Globus pallidus (tissue), 1 donor: ENCODE results near the gene TIMM13.
"Not testable (repeated sequence)": the region's sequence is repeated elsewhere in the genome, so short reads cannot be mapped to it uniquely, and the experiment has no call there.

ENCODE experiments used
- DNase-seq: peaks from one replicate; pipeline ENCODE4 v3.0.0-alpha.2; 2015; ENCODE audit warnings: low spot score

The TIMM13 gene

GRCh38 chr19:2431318-2432055 lies 4.1 kb upstream of the TIMM13 start:
- DNase-seq: no peak

DNA sequence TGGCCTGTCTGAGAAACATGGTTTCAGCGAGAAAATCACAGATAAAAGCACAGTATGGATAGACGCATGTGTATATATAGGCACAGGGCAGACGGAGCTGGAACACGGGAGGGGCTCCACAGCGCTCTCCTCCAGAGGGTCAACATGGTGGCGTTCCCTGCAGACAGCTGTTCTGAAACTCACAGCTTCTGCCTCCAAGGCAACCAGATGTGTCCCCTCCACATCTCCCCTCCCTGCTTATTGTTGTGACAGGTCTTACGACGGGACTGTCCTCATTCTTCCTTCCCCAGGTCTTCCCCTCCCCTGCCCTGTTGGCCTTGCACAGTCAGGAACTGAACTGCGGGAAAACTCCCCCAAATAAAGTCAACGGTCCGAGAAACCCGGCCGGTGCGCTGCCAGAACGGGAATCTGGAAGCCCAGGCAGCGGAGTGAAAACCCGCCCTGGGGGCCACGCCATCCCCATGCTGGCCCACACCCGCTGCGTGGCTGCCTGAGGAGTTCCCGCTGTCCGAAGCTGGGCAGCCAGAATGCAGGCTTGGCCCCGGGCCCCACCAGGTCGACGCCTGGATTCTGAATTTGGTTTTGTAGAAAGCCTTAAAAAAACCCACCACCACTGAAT lies 2.6 kb upstream of the TIMM13 start:
- DNase-seq: no peak

GRCh38 chr19:2428756-2429711 lies 1.6 kb upstream of the TIMM13 start:
- DNase-seq: no peak

DNA sequence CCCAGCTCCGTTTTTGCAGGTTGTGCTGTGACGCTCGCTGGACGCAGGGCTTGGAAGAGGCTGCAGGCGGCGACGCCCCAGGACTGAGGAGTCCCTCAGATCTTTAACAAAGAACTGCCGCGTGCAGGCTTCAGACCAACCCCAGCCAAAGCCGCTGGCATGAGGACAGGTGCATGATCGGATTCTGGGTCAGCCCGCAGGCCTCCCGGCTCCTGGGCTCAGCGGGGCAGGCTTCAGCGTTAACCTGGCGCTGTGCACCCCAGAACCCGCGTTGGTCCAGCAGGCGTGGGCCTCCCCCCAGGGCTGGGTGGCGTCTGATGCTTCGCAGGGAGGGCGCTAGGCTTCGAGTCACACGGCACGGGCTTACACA lies 920 bp upstream of the TIMM13 start:
- no peak for DNase-seq

DNA sequence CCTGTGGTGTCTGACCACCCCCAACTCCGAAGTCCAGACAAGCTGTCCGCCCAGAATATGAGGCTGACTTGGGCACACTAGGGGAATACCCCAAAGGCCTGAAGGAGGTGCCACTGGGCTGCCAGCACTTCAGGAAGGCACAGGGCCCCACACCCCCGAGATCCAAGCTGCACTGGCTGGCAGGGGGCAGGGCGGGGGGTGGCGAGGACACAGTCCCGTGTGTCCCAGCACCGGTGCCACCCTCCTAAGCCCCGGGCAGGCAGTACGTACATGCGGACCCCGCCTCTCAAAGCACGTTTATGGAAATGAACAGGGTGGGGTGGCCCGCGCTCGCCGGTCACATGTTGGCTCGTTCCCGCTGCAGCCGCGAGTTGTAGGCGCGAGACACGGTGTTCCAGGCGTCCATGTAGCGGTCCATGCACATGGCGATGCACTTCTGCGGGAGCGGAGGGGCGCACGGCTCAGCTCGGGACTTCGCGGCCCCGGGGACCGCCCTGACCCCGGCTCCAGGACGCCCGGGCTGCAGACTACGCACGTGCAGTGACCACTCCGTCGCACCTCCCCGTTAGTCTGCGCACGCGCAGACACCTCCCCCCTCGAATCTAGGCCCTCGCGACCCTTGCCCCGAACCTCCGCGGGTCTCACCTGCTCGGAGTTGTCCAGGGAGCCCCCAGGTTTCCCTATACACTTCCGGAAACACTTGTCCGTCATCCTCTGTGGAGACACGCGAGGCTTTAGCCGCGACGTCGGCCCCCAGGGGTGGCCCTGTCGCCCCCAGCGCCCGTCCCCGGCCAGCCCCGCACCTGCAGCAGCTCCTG lies 566 bp downstream of the TIMM13 start:
- no peak for DNase-seq

DNA sequence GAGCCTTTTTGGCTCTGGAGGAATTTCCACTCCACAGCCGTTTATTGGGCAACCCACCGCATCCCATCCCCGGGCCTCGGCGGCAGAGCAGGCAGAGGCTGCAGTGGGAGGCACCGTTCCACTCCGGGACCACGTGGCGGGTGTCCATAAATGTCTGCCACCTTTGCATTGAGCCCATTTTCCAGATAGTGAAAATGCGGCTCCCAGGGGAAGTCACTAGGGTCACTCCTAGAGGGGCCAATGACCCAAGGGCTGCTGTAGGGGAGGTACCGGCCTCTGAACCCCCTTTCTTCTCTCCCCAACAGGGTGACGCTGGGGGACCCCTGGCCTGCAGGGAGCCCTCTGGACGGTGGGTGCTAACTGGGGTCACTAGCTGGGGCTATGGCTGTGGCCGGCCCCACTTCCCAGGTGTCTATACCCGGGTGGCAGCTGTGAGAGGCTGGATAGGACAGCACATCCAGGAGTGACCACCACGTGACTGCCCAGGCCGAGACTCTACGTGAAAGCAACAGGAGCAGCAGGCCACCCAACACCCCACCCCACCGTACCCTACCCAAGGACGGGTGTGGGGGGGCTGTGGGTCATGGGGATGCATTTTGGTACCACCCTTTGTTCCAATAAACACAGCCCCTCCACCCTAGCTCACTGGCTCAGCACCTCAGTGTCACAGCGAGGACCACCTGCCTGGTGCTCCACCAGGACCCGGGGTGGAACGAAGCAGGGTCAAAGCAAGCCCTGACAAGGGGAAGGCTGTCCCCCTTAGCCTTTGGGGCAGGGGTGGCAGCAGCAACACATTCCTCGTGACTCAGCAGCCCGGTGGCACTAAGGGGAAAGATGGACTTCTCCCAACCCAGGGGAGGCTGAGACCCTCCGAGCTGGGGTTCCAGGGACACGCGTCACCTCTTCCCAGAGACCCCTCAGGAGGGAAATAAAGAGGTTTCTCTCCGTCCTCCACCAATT lies 1.5 kb downstream of the TIMM13 start:
- DNase-seq: no peak

GRCh38 chr19:2424686-2425621 lies 2.4 kb downstream of the TIMM13 start:
- no peak for DNase-seq

DNA sequence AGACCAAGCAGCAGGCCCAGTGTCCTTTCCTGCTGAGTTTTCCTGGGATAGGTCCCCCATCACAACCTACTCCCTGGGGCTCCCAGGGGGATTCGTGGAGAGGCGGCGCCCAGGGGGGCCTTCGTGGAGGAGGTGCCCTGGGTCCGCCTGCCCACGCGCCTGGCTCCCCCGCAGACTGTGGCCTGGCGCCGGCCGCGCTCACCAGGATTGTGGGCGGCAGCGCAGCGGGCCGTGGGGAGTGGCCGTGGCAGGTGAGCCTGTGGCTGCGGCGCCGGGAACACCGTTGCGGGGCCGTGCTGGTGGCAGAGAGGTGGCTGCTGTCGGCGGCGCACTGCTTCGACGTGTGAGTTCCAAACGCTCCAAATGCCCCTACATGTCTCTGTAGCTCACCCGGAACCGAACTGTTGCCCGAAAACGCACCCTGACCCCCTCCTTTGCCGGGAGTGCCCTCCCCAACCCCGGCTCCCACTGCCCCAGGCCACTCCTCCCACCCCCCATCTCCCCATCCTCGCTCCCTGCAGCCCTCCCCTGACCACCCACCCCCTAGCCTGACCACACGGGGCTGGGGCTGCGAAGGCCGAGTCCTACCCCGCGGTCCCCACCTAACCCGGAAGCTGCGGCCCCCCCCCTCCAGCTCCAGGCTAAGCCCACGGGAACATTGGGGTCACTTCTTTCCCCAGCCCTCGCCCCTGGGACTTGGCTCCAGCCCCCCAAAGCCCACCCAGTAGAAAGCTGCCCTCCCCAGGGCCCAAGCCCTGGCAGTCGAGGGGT lies 3.3 kb downstream of the TIMM13 start:
- no peak for DNase-seq

DNA sequence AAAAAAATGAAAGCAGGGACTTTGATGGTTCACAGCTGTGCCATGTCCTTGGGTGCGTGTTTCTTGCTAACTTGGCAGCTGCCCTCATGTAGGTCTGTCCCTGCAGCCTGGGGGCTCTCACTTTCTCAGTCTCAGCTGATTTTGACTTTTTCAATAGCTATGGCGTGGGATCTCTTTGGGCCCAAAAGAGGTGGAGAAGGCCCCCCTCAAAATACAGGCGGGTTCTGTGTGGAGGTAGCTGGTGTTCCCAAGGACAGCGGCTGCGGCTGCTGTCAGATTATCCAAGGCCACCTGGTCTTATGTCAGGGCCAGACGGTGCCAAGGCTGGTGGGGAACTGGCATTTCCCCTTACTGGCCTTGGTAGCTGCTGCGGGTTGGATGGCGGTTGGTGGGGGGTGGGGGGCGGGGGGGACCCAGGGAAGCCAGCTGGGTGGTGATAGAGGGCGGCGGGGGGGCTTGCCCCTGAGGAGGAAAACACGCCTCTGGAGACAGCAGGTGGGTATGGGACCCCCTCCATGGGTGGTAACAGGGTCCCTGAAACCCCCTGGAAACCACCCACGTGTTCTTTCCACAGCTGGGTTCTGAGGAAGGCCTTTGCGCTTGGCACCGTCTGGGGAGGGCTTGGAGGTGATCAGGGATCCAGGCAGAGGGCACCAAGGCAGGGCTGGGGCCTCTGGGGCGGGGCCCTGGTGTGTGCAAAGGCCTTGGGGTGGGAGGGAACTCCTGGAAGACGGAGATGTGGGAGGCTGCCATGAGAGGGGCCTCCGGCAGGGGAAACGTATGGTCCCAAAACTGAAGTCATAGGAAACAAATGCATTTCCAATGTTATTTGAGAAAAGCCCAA lies 4.1 kb downstream of the TIMM13 start:
- no peak for DNase-seq

DNA sequence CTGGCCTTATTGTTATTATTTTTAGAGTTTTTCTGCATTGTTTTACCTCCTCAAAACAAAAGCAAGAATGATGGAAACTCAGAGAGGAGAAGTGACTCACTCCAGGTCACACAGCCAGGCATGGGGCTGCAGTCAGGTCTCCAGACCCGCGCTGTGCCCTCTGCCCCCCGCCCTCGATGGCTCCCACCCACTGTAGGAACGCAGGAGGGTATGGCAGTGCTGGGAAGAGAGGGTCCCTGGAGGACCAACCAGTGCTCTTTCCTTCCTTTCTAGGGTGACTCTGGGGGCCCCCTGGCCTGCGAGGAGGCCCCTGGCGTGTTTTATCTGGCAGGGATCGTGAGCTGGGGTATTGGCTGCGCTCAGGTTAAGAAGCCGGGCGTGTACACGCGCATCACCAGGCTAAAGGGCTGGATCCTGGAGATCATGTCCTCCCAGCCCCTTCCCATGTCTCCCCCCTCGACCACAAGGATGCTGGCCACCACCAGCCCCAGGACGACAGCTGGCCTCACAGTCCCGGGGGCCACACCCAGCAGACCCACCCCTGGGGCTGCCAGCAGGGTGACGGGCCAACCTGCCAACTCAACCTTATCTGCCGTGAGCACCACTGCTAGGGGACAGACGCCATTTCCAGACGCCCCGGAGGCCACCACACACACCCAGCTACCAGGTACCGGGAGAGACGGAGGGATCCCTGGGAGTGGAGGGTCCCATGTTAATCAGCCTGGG lies 5.6 kb downstream of the TIMM13 start:
- DNase-seq: no peak

GRCh38 chr19:2420490-2420889 lies 6.9 kb downstream of the TIMM13 start:
- no peak for DNase-seq

GRCh38 chr19:2419754-2420153 lies 7.6 kb downstream of the TIMM13 start:
- DNase-seq: no peak

- no peak for DNase-seq
Observed at GRCh38 chr19:2417881-2418406, 9.4 kb downstream of the TIMM13 start.

DNA sequence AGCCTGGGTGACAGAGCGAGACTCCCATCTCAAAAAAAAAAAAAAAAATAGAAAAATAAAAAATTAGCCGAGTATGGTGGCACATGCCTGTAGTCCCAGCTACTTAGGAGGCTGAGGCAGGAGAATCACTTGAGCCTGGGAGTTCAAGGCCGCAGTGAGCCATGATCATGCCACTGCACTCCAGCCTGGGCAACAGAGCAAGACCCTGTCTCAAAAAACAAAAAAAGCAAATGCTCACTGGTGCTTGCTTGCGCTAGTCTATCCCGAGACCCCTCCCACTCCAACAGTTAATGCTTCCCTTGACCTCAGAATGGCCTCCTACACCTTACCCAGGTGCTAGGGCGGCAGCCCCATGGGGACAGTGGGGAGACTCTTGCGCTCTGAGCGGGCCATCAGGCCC lies 9.9 kb downstream of the TIMM13 start:
- not testable (repeated sequence) for DNase-seq

GRCh38 chr19:2416321-2417097 lies 10.9 kb downstream of the TIMM13 start:
- no peak for DNase-seq

DNA sequence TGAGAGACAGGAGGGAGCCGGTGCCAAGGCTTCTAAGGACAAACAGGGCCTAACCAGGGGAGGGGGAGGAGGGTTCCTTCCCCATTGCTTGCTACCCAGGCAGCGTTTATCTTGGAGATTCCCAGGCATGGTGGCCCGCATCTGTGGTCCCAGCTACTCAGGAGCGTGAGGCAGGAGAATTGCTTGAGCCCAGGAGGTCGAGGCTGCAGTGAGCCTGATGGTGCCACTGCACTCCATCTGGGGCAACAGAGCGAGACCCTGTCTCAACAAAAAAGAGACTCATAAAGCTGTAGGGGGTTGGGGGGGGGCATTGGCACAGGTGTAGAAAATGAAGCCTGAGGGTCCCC lies 11.4 kb downstream of the TIMM13 start:
- no peak for DNase-seq
